Measurements from ENCODE around the gene SRR. TPM values are rescaled to one million over a fixed set of nuclear protein-coding genes. Genes with fewer than 3 reads are reported as not detected.
A peak's percentile ranks its signal among the peaks of the same experiment; 100 is the strongest.

Gene SRR
- total and polyA plus RNA-seq, 8 donors = 9.2 to 27.0 (median 22.8) TPM

DNA sequence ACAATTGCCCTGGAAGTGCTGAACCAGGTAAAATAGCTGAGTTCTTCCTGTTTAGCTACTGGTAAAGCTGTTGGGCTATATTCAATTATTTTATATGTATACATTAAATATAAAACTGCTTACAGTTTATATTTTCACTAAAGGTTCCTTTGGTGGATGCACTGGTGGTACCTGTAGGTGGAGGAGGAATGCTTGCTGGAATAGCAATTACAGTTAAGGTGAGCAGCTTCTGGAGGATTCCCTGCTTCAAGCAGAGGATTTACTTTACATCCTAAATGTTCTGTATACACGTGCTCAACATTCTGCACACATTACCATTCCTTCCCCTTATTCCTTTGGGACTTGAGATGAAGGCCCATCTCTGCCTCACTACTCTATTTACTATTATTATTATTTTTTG, 17.6 kb downstream of the SRR start:
- TF ChIP-seq, protein P1, sequence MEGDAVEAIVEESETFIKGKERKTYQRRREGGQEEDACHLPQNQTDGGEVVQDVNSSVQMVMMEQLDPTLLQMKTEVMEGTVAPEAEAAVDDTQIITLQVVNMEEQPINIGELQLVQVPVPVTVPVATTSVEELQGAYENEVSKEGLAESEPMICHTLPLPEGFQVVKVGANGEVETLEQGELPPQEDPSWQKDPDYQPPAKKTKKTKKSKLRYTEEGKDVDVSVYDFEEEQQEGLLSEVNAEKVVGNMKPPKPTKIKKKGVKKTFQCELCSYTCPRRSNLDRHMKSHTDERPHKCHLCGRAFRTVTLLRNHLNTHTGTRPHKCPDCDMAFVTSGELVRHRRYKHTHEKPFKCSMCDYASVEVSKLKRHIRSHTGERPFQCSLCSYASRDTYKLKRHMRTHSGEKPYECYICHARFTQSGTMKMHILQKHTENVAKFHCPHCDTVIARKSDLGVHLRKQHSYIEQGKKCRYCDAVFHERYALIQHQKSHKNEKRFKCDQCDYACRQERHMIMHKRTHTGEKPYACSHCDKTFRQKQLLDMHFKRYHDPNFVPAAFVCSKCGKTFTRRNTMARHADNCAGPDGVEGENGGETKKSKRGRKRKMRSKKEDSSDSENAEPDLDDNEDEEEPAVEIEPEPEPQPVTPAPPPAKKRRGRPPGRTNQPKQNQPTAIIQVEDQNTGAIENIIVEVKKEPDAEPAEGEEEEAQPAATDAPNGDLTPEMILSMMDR (IDR thresholded peaks at IDR 0.05) = no peak
- Histone ChIP-seq H3K4me1 (no peaks in the 10 kb centered on the region), H3K27me3 (no peaks in the 10 kb centered on the region), H3K27ac (no peak overlapping the region), H3K36me3 (peaks cover 4 to 69% of the 10 kb centered on the region in 2 donors), H3K4me3 (no peak overlapping the region), H3K9me3 (no peaks in the 10 kb centered on the region)
- intact Hi-C loops (cut with DNase I) = no loop called here
- ATAC-seq (no peak), DNase-seq (no peak)

DNA sequence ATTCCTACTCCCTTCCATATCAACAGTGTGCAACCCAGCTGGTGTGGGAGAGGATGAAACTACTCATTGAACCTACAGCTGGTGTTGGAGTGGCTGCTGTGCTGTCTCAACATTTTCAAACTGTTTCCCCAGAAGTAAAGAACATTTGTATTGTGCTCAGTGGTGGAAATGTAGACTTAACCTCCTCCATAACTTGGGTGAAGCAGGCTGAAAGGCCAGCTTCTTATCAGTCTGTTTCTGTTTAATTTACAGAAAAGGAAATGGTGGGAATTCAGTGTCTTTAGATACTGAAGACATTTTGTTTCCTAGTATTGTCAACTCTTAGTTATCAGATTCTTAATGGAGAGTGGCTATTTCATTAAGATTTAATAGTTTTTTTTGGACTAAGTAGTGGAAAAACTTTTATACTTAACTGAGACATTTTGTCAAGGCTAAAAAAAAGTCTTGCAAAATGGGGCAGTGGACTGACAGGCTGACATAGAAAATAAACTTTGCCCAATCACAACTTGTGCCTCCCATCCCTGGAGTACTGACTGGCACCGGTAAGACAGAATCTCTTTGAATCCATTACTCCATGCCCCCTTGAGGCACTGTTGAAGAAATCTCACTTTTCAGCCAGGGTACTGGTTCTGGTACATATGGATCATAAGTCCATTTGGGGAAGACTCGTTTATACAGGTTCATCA, 20.0 kb downstream of the SRR start:
- Histone ChIP-seq H3K27me3 (no peaks in the 10 kb centered on the region), H3K4me1 (no peaks in the 10 kb centered on the region), H3K4me3 (no peak overlapping the region), H3K36me3 (peaks cover 4 to 93% of the 10 kb centered on the region in 2 donors), H3K9me3 (no peaks in the 10 kb centered on the region), H3K27ac (no peak overlapping the region)
- TF ChIP-seq, protein P1 (IDR thresholded peaks at IDR 0.05) = no peak
- ATAC-seq (no peak), DNase-seq (no peak)
- intact Hi-C loops (cut with DNase I) = no loop called here

GRCh38 chr17:2331303-2331702, 27.6 kb downstream of the SRR start:
- Histone ChIP-seq H3K27me3 (no peaks in the 10 kb centered on the region), H3K4me3 (no peak overlapping the region), H3K9me3 (no peaks in the 10 kb centered on the region), H3K36me3 (peaks cover 0 to 89% of the 10 kb centered on the region in 2 donors), H3K27ac (no peak overlapping the region), H3K4me1 (peaks cover 8 to 23% of the 10 kb centered on the region in 2 donors)
- intact Hi-C loops (cut with DNase I) = no loop called here
- no peak for DNase-seq
- ATAC-seq = no peak
- TF ChIP-seq, protein P1 (IDR thresholded peaks at IDR 0.05) = no peak

- Histone ChIP-seq H3K4me3 (peak overlapping the region; percentile 90 to 93), H3K27ac (peak overlapping the region in 1 of 2 donors; percentile 71), H3K4me1 (peaks cover 8 to 31% of the 10 kb centered on the region in 2 donors), H3K27me3 (no peaks in the 10 kb centered on the region), H3K36me3 (peaks cover 0 to 45% of the 10 kb centered on the region in 2 donors), H3K9me3 (no peaks in the 10 kb centered on the region)
- DNase-seq = peak in 1 of 4 donors; percentile 43
- no peak for ATAC-seq
- TF ChIP-seq, protein P1 (IDR thresholded peaks at IDR 0.05) = no peak
- intact Hi-C loops (cut with DNase I) = no loop called here
Observed at GRCh38 chr17:2335726-2336214, 32.0 kb downstream of the SRR start.

- ATAC-seq = peak; percentile 95
- peak; percentile 89 to 98 (median 94) for DNase-seq
- H3K4me1 ChIP-seq = peaks cover 8 to 31% of the 10 kb centered on the region in 2 donors
- no peaks in the 10 kb centered on the region for H3K27me3 ChIP-seq
- no peaks in the 10 kb centered on the region for H3K9me3 ChIP-seq
- H3K36me3 ChIP-seq = peaks cover 0 to 39% of the 10 kb centered on the region in 2 donors
- intact Hi-C loops (cut with DNase I) = no loop called here
- TF ChIP-seq, protein P1 (IDR thresholded peaks at IDR 0.05) = no peak
- peak within 1 kb of the TSS; percentile 71 to 83 for H3K27ac ChIP-seq
- peak within 1 kb of the TSS; percentile 90 to 93 for H3K4me3 ChIP-seq
Observed at GRCh38 chr17:2336215-2336851, 32.6 kb downstream of the SRR start, which contains the start of gene TSR1. Gene TSR1 (minus strand): TSS chr17:2336457. CDS start chr17:2336427, 30 bp downstream.

All from left lung (tissue), 10 donors.